Skeletal muscle tissue (tissue), 4 donors: ENCODE results near the gene ARID5B. TPM values are rescaled to one million over a fixed set of nuclear protein-coding genes. Genes with fewer than 3 reads are reported as not detected.

Source experiments
- H3K27ac ChIP-seq: one replicate; pipeline ENCODE4 v1.7.0; 2013; ENCODE audit warnings: mild to moderate bottlenecking, low read depth, low read length, inconsistent platforms
- H3K27me3 ChIP-seq, 3 donors: one replicate each; pipeline ENCODE4 v1.7.0; 2013; ENCODE audit warnings: low read length in 3 of 3; ENCODE audit not compliant: control insufficient read depth in 3 of 3, insufficient read depth in 3 of 3
- H3K36me3 ChIP-seq, 3 donors: one replicate each; pipeline ENCODE4 v1.7.0; 2013; ENCODE audit warnings: low read length in 3 of 3; ENCODE audit not compliant: control insufficient read depth in 3 of 3, insufficient read depth in 3 of 3
- H3K4me1 ChIP-seq, 3 donors: one replicate each; pipeline ENCODE4 v1.7.0; 2013; ENCODE audit warnings: low read length in 3 of 3, mild to moderate bottlenecking in 3 of 3; ENCODE audit not compliant: control insufficient read depth in 3 of 3, insufficient read depth in 3 of 3
- H3K4me3 ChIP-seq, 3 donors: one replicate each; pipeline ENCODE4 v1.7.0; 2013; ENCODE audit warnings: low read length in 3 of 3
- H3K9ac ChIP-seq, 3 donors: one replicate each; pipeline ENCODE4 v1.7.0; 2013; ENCODE audit warnings: low read length in 3 of 3, mild to moderate bottlenecking in 3 of 3, moderate library complexity in 2 of 3, low read depth in 1 of 3
- H3K9me3 ChIP-seq, 3 donors: one replicate each; pipeline ENCODE4 v1.7.0; 2013; ENCODE audit warnings: low read length in 3 of 3; ENCODE audit not compliant: control insufficient read depth in 3 of 3
- total RNA-seq: library from RNA; depleted of rRNA; stranded (reverse); fragments of >200 nt; gene quantifications from one replicate; pipeline ENCODE4 v1.2.3, GENCODE V29; 2014
- donor health status: Osteomylitis.

Gene ARID5B
- total RNA-seq, 1 donor from 2014 or later, result 27.7 TPM

- Histone ChIP-seq H3K27me3 (no peaks in the 10 kb centered on the region), H3K36me3 (peaks cover 11 to 25% (median 14%) of the 10 kb centered on the region in 3 donors), H3K27ac (peak overlapping the region; percentile 87), H3K4me3 (peak overlapping the region in 1 of 3 donors; percentile 18), H3K9ac (peak overlapping the region; percentile 58 to 62 (median 60)), H3K9me3 (no peaks in the 10 kb centered on the region), H3K4me1 (peaks cover 52 to 54% (median 53%) of the 10 kb centered on the region in 3 donors)
These were observed 180.8 kb downstream of the ARID5B start for GRCh38 chr10:62082271-62082656.

- H3K4me3 ChIP-seq, result peak overlapping the region; percentile 4 to 42 (median 18)
- peaks cover 11 to 29% (median 14%) of the 10 kb centered on the region in 3 donors for H3K36me3 ChIP-seq
- no peaks in the 10 kb centered on the region for H3K27me3 ChIP-seq
- no peaks in the 10 kb centered on the region for H3K9me3 ChIP-seq
- H3K27ac ChIP-seq, result peak overlapping the region; percentile 87
- peaks cover 52 to 54% (median 53%) of the 10 kb centered on the region in 3 donors for H3K4me1 ChIP-seq
- peak overlapping the region; percentile 58 to 62 (median 60) for H3K9ac ChIP-seq
These were observed 181.4 kb downstream of the ARID5B start for GRCh38 chr10:62082729-62083411.

- peak overlapping the region; percentile 87 for H3K27ac ChIP-seq
- H3K36me3 ChIP-seq, result peaks cover 16 to 35% (median 20%) of the 10 kb centered on the region in 3 donors
- no peaks in the 10 kb centered on the region for H3K27me3 ChIP-seq
- peak overlapping the region in 2 of 3 donors; percentile 58 to 60 for H3K9ac ChIP-seq
- H3K4me1 ChIP-seq, result peaks cover 46 to 56% (median 49%) of the 10 kb centered on the region in 3 donors
- no peaks in the 10 kb centered on the region for H3K9me3 ChIP-seq
- H3K4me3 ChIP-seq, result peak overlapping the region in 2 of 3 donors; percentile 11 to 42
These were observed 182.1 kb downstream of the ARID5B start for GRCh38 chr10:62083412-62084267.

- peaks cover 42 to 55% (median 46%) of the 10 kb centered on the region in 3 donors for H3K4me1 ChIP-seq
- H3K9ac ChIP-seq, result no peak overlapping the region
- H3K9me3 ChIP-seq, result no peaks in the 10 kb centered on the region
- no peak overlapping the region for H3K4me3 ChIP-seq
- H3K27me3 ChIP-seq, result no peaks in the 10 kb centered on the region
- peak overlapping the region; percentile 87 for H3K27ac ChIP-seq
- peaks cover 16 to 37% (median 20%) of the 10 kb centered on the region in 3 donors for H3K36me3 ChIP-seq
These were observed 183.0 kb downstream of the ARID5B start for GRCh38 chr10:62084451-62084850.

- Histone ChIP-seq H3K4me3 (no peak overlapping the region), H3K27me3 (no peaks in the 10 kb centered on the region), H3K27ac (peak overlapping the region; percentile 34), H3K4me1 (peaks cover 33 to 46% (median 38%) of the 10 kb centered on the region in 3 donors), H3K36me3 (peaks cover 23 to 34% (median 28%) of the 10 kb centered on the region in 3 donors), H3K9ac (no peak overlapping the region), H3K9me3 (no peaks in the 10 kb centered on the region)
These were observed 183.9 kb downstream of the ARID5B start for GRCh38 chr10:62085404-62085803.

- Histone ChIP-seq H3K4me3 (no peak overlapping the region), H3K9ac (no peak overlapping the region), H3K36me3 (peaks cover 23 to 39% (median 31%) of the 10 kb centered on the region in 3 donors), H3K9me3 (no peaks in the 10 kb centered on the region), H3K27me3 (no peaks in the 10 kb centered on the region), H3K27ac (no peak overlapping the region), H3K4me1 (peaks cover 29 to 42% (median 34%) of the 10 kb centered on the region in 3 donors)
These were observed 184.3 kb downstream of the ARID5B start for GRCh38 chr10:62085821-62086220.

GRCh38 chr10:62087329-62087728 lies 185.8 kb downstream of the ARID5B start:
- H3K9ac ChIP-seq, result no peak overlapping the region
- H3K9me3 ChIP-seq, result no peaks in the 10 kb centered on the region
- H3K27ac ChIP-seq, result no peak overlapping the region
- no peak overlapping the region for H3K4me3 ChIP-seq
- H3K27me3 ChIP-seq, result no peaks in the 10 kb centered on the region
- peaks cover 19 to 27% (median 20%) of the 10 kb centered on the region in 3 donors for H3K4me1 ChIP-seq
- peaks cover 38 to 54% (median 46%) of the 10 kb centered on the region in 3 donors for H3K36me3 ChIP-seq

- Histone ChIP-seq H3K9ac (no peak overlapping the region), H3K4me3 (no peak overlapping the region), H3K27me3 (no peaks in the 10 kb centered on the region), H3K27ac (no peak overlapping the region), H3K9me3 (no peaks in the 10 kb centered on the region), H3K4me1 (peaks cover 12 to 19% (median 16%) of the 10 kb centered on the region in 3 donors), H3K36me3 (peaks cover 46 to 65% (median 57%) of the 10 kb centered on the region in 3 donors)
These were observed 187.3 kb downstream of the ARID5B start for GRCh38 chr10:62088786-62089185.

- H3K27ac ChIP-seq, result no peak overlapping the region
- peak overlapping the region in 1 of 3 donors; percentile 9 for H3K9ac ChIP-seq
- H3K9me3 ChIP-seq, result no peaks in the 10 kb centered on the region
- peaks cover 35 to 51% (median 49%) of the 10 kb centered on the region in 3 donors for H3K36me3 ChIP-seq
- no peak overlapping the region for H3K4me3 ChIP-seq
- H3K4me1 ChIP-seq, result peaks cover 15 to 31% (median 17%) of the 10 kb centered on the region in 3 donors
- H3K27me3 ChIP-seq, result no peaks in the 10 kb centered on the region
These were observed 191.0 kb downstream of the ARID5B start for GRCh38 chr10:62092301-62093030.
